Daoy (cell line): ENCODE results near the gene CAPZA1. TPM values are rescaled to one million over a fixed set of nuclear protein-coding genes. Genes with fewer than 3 reads are reported as not detected.
A peak's percentile ranks its signal among the peaks of the same experiment; 100 is the strongest.

ENCODE experiments used
- DNase-seq: peaks from one replicate; pipeline ENCODE4 v3.0.0-alpha.2; 2015; ENCODE audit warnings: low read depth
- total RNA-seq: library from RNA; depleted of rRNA; stranded (reverse); fragments of >200 nt; shearing (Covaris generic); gene quantifications from 2 replicates; pipeline ENCODE4 v1.2.3, GENCODE V29; 2014; rRNA removed

The CAPZA1 gene
- total RNA-seq, 1 experiment from 2014 or later: 342 TPM

GRCh38 chr1:112715264-112716053, 95.8 kb downstream of the CAPZA1 start, which contains the start of gene PPM1J:
PPM1J (minus strand) TSS chr1:112715332; CDS start chr1:112715301, 31 bp downstream.
- DNase-seq: peak; percentile 99

GRCh38 chr1:112716133-112716720, 96.6 kb downstream of the CAPZA1 start:
- DNase-seq: peak; percentile 95

GRCh38 chr1:112717263-112717873, 97.7 kb downstream of the CAPZA1 start:
- DNase-seq: no peak

GRCh38 chr1:112718691-112719418, 99.2 kb downstream of the CAPZA1 start:
- DNase-seq: peak; percentile 92

- no peak for DNase-seq
Measured at GRCh38 chr1:112719706-112720105, 100.1 kb downstream of the CAPZA1 start.

- no peak for DNase-seq
Measured at GRCh38 chr1:112720800-112721199, 101.2 kb downstream of the CAPZA1 start.

Other genes starting within 250 kb of the CAPZA1 start
- 9.3 and 11.1 TPM in 2 replicates for gene CTTNBP2NL, start 223.6 kb upstream of the CAPZA1 start, total RNA-seq
- gene WNT2B, start 110.9 kb upstream of the CAPZA1 start, total RNA-seq: 0.12 and 0.40 TPM in 2 replicates
- 29.6 and 31.5 TPM in 2 replicates for gene ST7L, start 691 bp upstream of the CAPZA1 start, total RNA-seq
- 57.2 and 59.9 TPM in 2 replicates for gene MOV10, start 54.8 kb downstream of the CAPZA1 start, total RNA-seq
- gene RHOC, start 87.3 kb downstream of the CAPZA1 start, total RNA-seq: 443 and 466 TPM in 2 replicates
- gene PPM1J, start 95.5 kb downstream of the CAPZA1 start, total RNA-seq: 0.06 TPM in 1 of 2 replicates, not detected in the other